CD4-positive, CD25-positive, alpha-beta regulatory T cell (primary cell): ENCODE measurements around the gene PLD6. TPM values are rescaled to one million over a fixed set of nuclear protein-coding genes. Genes with fewer than 3 reads are reported as not detected.

Experiments used
- ATAC-seq, 2 donors: fragments of 150-1000 bp; cut with Tn5 transposase; one replicate each; pipeline ENCODE4 v1.10.0; 2021; ENCODE audit warnings: low read depth in 2 of 2, moderate number of reproducible peaks in 2 of 2, moderate library complexity in 1 of 2
- DNase-seq, 3 donors: peaks; one replicate each; pipeline versions ENCODE4 v3.0.0 to v3.0.0-alpha.2; 2012 to 2022; ENCODE audit warnings: mixed read lengths in 1 of 3
- H3K27ac ChIP-seq: one replicate; pipeline ENCODE4 v1.7.0; 2013; ENCODE audit warnings: mild to moderate bottlenecking, low read length; ENCODE audit not compliant: insufficient read depth, poor library complexity, severe bottlenecking
- H3K27me3 ChIP-seq: one replicate; pipeline ENCODE4 v1.7.0; 2013; ENCODE audit warnings: low read length; ENCODE audit not compliant: control insufficient read depth, insufficient read depth
- H3K36me3 ChIP-seq: one replicate; pipeline ENCODE4 v1.7.0; 2013; ENCODE audit warnings: mild to moderate bottlenecking, low read length, moderate library complexity; ENCODE audit not compliant: control insufficient read depth, insufficient read depth
- H3K4me1 ChIP-seq: 2 replicates; pipeline ENCODE4 v1.7.0; 2013; ENCODE audit warnings: mild to moderate bottlenecking, low read length; ENCODE audit not compliant: insufficient read depth, control insufficient read depth, poor library complexity, severe bottlenecking
- H3K4me3 ChIP-seq: one replicate; pipeline ENCODE4 v1.7.0; 2013; ENCODE audit warnings: low read depth, mild to moderate bottlenecking, low read length, moderate library complexity
- H3K9me3 ChIP-seq, 2 experiments: 1 replicate in 1 of 2; 2 replicates in 1 of 2; pipeline ENCODE4 v1.7.0; 2013; ENCODE audit warnings: low read length in 2 of 2, mild to moderate bottlenecking in 1 of 2, moderate library complexity in 1 of 2; ENCODE audit not compliant: control insufficient read depth in 2 of 2
- H3K27ac Mint-ChIP-seq, 3 donors: one replicate each; pipeline ENCODE4 v1.8.0; 2020 to 2022; ENCODE audit warnings: mild to moderate bottlenecking in 3 of 3, mixed read lengths in 3 of 3, moderate library complexity in 2 of 3
- H3K27me3 Mint-ChIP-seq: one replicate; pipeline ENCODE4 v1.8.0; 2022; ENCODE audit warnings: mild to moderate bottlenecking, mixed read lengths
- H3K36me3 Mint-ChIP-seq: one replicate; pipeline ENCODE4 v1.8.0; 2020; ENCODE audit warnings: mixed read lengths
- H3K4me1 Mint-ChIP-seq, 4 donors: one replicate each; pipeline ENCODE4 v1.8.0; 2020 to 2022; ENCODE audit warnings: mixed read lengths in 4 of 4, mild to moderate bottlenecking in 1 of 4
- H3K4me3 Mint-ChIP-seq, 4 donors: one replicate each; pipeline ENCODE4 v1.8.0; 2020 to 2022; ENCODE audit warnings: mild to moderate bottlenecking in 4 of 4, mixed read lengths in 4 of 4, moderate library complexity in 3 of 4
- H3K9me3 Mint-ChIP-seq, 7 donors: one replicate each; pipeline ENCODE4 v1.8.0; 2020 to 2022; ENCODE audit warnings: mixed read lengths in 7 of 7, mild to moderate bottlenecking in 3 of 7, moderate library complexity in 2 of 7
- polyA plus RNA-seq, 4 donors: library from polyadenylated mRNA; unstranded; fragments of 300-500 nt; fragmentation: Illumina TruSeq; gene quantifications; one replicate each; pipeline ENCODE4 v1.2.3, GENCODE V29; 2021
- total RNA-seq: library from RNA; stranded (reverse); gene quantifications from one replicate; pipeline ENCODE4 v1.2.3, GENCODE V29; 2022

PLD6 gene
- total and polyA plus RNA-seq, 5 donors from 2014 or later = 8.9 to 19.3 (median 14.8) TPM

DNA sequence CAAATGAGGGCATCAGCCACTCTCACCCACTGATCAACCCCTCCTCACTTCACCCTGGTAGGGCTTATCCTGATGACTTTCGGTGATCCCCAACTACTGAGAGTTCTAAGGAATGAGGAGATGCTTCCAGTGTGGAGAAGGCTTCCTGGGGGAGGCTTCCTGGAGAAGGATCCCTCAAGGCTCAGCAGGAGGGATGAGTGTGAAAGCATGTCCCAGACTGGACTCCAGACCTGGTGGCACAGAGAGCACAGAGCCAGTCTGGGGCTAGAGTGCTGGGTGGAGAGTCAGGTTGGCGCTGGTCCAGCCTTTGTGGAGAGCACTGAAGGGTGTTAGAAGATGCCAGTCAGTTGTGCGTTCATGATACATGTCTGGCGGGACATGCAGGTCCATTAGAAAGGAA lies 53.7 kb downstream of the PLD6 start:
- H3K4me1 Mint-ChIP-seq = peaks cover 6 to 45% (median 28%) of the 10 kb centered on the region in 4 donors
- H3K27ac Mint-ChIP-seq = peak overlapping the region; percentile 20 to 91 (median 89)
- DNase-seq (no peak), ATAC-seq (no peak)
- no peak overlapping the region for H3K27ac ChIP-seq
- no peaks in the 10 kb centered on the region for H3K27me3 ChIP-seq
- no peak overlapping the region for H3K4me3 ChIP-seq
- H3K27me3 Mint-ChIP-seq = no peaks in the 10 kb centered on the region
- H3K4me1 ChIP-seq = peaks cover 34% of the 10 kb centered on the region
- peaks cover 58% of the 10 kb centered on the region for H3K36me3 Mint-ChIP-seq
- peaks cover 63% of the 10 kb centered on the region for H3K36me3 ChIP-seq
- H3K9me3 ChIP-seq = no peaks in the 10 kb centered on the region
- peaks cover 0 to 2% (median 0%) of the 10 kb centered on the region in 7 donors for H3K9me3 Mint-ChIP-seq
- H3K4me3 Mint-ChIP-seq = peak overlapping the region in 3 of 4 donors; percentile 36 to 65 (median 36)

DNA sequence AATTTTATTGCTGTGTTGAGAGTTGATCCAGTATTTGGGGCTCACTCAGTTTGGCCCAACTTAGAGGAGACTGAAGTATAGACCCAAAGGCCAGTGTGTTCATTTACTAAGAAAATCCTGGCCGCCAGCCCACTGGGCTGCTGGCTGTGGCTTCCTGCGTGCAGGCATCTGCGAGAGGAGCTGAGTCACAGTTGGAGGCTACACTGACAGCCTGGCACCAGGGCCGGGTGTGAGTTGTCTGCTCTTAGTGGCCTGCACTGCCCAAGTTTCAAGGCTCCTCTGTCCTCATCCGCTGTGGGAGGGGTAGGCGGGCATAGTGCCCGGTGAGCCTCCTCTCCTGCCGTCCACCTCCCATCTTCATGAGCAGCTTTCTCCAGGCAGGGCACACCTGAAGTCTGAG lies 54.2 kb downstream of the PLD6 start:
- H3K27ac Mint-ChIP-seq = peak overlapping the region; percentile 20 to 89 (median 59)
- peaks cover 0 to 2% (median 0%) of the 10 kb centered on the region in 7 donors for H3K9me3 Mint-ChIP-seq
- ATAC-seq = peak in 1 of 2 donors; percentile 32
- H3K4me3 Mint-ChIP-seq = peak overlapping the region in 1 of 4 donors; percentile 18
- no peak for DNase-seq
- Histone ChIP-seq H3K27ac (peak overlapping the region; percentile 25), H3K9me3 (no peaks in the 10 kb centered on the region), H3K4me3 (no peak overlapping the region), H3K4me1 (peaks cover 34% of the 10 kb centered on the region), H3K27me3 (no peaks in the 10 kb centered on the region), H3K36me3 (peaks cover 63% of the 10 kb centered on the region)
- peaks cover 55% of the 10 kb centered on the region for H3K36me3 Mint-ChIP-seq
- peaks cover 6 to 43% (median 28%) of the 10 kb centered on the region in 4 donors for H3K4me1 Mint-ChIP-seq
- H3K27me3 Mint-ChIP-seq = no peaks in the 10 kb centered on the region

DNA sequence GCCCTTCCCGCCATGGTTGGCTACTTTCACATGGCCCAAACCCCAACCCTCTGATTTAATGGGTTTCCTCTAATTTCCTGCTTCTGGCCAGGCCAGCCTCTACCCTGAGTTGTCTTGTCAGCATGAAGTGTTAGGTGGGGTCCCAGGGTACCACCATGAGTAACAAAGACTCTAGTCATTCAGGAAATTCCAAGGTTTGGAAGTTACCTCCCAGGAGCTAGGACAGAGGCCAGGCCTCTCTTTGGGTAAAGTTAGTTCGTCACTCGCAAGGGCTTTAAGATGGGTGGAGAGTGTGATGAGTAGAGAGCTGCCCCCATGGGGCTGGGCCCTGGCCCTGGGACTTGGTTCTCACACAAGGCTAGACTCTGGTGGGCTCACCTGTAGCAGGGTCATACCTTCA lies 54.6 kb downstream of the PLD6 start:
- Histone ChIP-seq H3K27ac (peak overlapping the region; percentile 25), H3K4me3 (no peak overlapping the region), H3K4me1 (peaks cover 34% of the 10 kb centered on the region), H3K36me3 (peaks cover 61% of the 10 kb centered on the region), H3K27me3 (no peaks in the 10 kb centered on the region), H3K9me3 (no peaks in the 10 kb centered on the region)
- ATAC-seq = no peak
- Mint-ChIP-seq H3K27ac (peak overlapping the region in 2 of 3 donors; percentile 59 to 77), H3K27me3 (no peaks in the 10 kb centered on the region), H3K36me3 (peaks cover 50% of the 10 kb centered on the region), H3K4me1 (peaks cover 6 to 43% (median 26%) of the 10 kb centered on the region in 4 donors), H3K9me3 (peaks cover 0 to 2% (median 0%) of the 10 kb centered on the region in 7 donors), H3K4me3 (peak overlapping the region in 1 of 4 donors; percentile 18)
- no peak for DNase-seq

DNA sequence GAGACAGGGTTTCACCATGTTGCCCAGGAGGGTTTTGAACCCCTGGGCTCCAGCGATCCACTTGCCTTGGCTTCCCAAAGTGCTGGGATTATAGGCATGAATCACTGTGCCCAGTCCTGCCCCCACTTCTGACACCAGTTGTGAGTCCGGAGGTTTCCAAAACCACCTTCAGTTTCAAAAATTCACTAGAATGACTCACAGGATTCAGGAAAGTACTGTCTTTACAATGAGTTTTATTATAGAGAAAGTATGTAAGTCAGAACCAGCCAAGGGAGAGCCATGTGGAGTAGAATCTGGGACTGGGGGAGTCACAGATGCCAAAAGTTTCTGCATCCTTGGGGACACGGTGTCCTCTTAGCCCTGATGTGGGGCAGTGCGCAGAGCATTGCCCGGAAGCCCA lies 55.1 kb downstream of the PLD6 start:
- peaks cover 50% of the 10 kb centered on the region for H3K36me3 Mint-ChIP-seq
- H3K9me3 Mint-ChIP-seq = peaks cover 0 to 2% (median 0%) of the 10 kb centered on the region in 7 donors
- no peak overlapping the region for H3K27ac ChIP-seq
- H3K4me3 ChIP-seq = no peak overlapping the region
- H3K27ac Mint-ChIP-seq = peak overlapping the region in 1 of 3 donors; percentile 77
- peaks cover 34% of the 10 kb centered on the region for H3K4me1 ChIP-seq
- H3K4me1 Mint-ChIP-seq = peaks cover 6 to 43% (median 24%) of the 10 kb centered on the region in 4 donors
- ATAC-seq = no peak
- no peaks in the 10 kb centered on the region for H3K27me3 Mint-ChIP-seq
- peaks cover 61% of the 10 kb centered on the region for H3K36me3 ChIP-seq
- DNase-seq = no peak
- no peaks in the 10 kb centered on the region for H3K9me3 ChIP-seq
- no peaks in the 10 kb centered on the region for H3K27me3 ChIP-seq
- H3K4me3 Mint-ChIP-seq = no peak overlapping the region

Other genes starting within 250 kb of the PLD6 start
- gene TNFRSF13B, start 234.2 kb downstream of the PLD6 start, total RNA-seq = 3.1 TPM
- 1 to 10 TPM in 3 of 4 donors, under 1 TPM in 1; 0.73 to 4.8 (median 3.0) TPM for gene TNFRSF13B, start 234.2 kb downstream of the PLD6 start, polyA plus RNA-seq
- gene MPRIP, start 163.9 kb downstream of the PLD6 start, total RNA-seq = 234 TPM
- gene MPRIP, start 163.9 kb downstream of the PLD6 start, polyA plus RNA-seq = 10 to 100 TPM; 49.0 to 88.5 (median 55.8) TPM
- 60.5 TPM for gene FLCN, start 30.8 kb upstream of the PLD6 start, total RNA-seq
- 10 to 100 TPM in 1 of 4 donors, 1 to 10 TPM in 3; 6.6 to 10.9 (median 7.6) TPM for gene FLCN, start 30.8 kb upstream of the PLD6 start, polyA plus RNA-seq
- 92.1 TPM for gene COPS3, start 74.9 kb upstream of the PLD6 start, total RNA-seq
- gene COPS3, start 74.9 kb upstream of the PLD6 start, polyA plus RNA-seq = 100 to 1,000 TPM in 2 of 4 donors, 10 to 100 TPM in 2; 98.5 to 123 (median 106) TPM
- 3.9 TPM for gene NT5M, start 97.0 kb upstream of the PLD6 start, total RNA-seq
- 1 to 10 TPM in 2 of 4 donors, under 1 TPM in 2; 0.75 to 2.0 (median 1.4) TPM for gene NT5M, start 97.0 kb upstream of the PLD6 start, polyA plus RNA-seq